Stimulated activated naive CD8-positive, alpha-beta T cell treated with anti-CD3 and anti-CD28 coated beads, Interleukin-15, Interleukin-2, amounts not matched to agents 100 ng/mL and 50 ng/mL, for 24 hours (primary cell): ENCODE data around the gene DENND5B.
"Not testable (repeated sequence)": the region's sequence is repeated elsewhere in the genome, so short reads cannot be mapped to it uniquely, and the experiment has no call there.

Experiments used
- H3K27ac Mint-ChIP-seq: one replicate; pipeline ENCODE4 v1.8.0; 2021; ENCODE audit warnings: mild to moderate bottlenecking, mixed read lengths
- H3K27me3 Mint-ChIP-seq: one replicate; pipeline ENCODE4 v1.8.0; 2021; ENCODE audit warnings: mixed read lengths
- H3K36me3 Mint-ChIP-seq: one replicate; pipeline ENCODE4 v1.8.0; 2021; ENCODE audit warnings: low read depth, mixed read lengths
- H3K4me1 Mint-ChIP-seq: one replicate; pipeline ENCODE4 v1.8.0; 2021; ENCODE audit warnings: low read depth, mixed read lengths
- H3K4me3 Mint-ChIP-seq: one replicate; pipeline ENCODE4 v1.8.0; 2021; ENCODE audit warnings: mild to moderate bottlenecking, mixed read lengths
- H3K9me3 Mint-ChIP-seq: one replicate; pipeline ENCODE4 v1.8.0; 2021; ENCODE audit warnings: mixed read lengths

Gene DENND5B

DNA sequence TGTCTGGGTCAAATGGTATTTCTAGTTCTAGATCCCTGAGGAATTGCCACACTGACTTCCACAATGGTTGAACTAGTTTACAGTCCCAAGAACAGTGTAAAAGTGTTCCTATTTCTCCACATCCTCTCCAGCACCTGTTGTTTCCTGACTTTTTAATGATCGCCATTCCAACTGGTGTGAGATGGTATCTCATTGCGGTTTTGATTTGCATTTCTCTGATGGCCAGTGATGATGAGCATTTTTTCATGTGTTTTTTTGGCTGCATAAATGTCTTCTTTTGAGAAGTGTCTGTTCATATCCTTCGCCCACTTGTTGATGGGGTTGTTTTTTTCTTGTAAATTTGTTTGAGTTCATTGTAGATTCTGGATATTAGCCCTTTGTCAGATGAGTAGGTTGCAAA lies 40.3 kb downstream of the DENND5B start:
- H3K36me3 Mint-ChIP-seq, H3K27ac Mint-ChIP-seq, H3K27me3 Mint-ChIP-seq, H3K9me3 Mint-ChIP-seq, H3K4me1 Mint-ChIP-seq, H3K4me3 Mint-ChIP-seq: not testable (repeated sequence)

DNA sequence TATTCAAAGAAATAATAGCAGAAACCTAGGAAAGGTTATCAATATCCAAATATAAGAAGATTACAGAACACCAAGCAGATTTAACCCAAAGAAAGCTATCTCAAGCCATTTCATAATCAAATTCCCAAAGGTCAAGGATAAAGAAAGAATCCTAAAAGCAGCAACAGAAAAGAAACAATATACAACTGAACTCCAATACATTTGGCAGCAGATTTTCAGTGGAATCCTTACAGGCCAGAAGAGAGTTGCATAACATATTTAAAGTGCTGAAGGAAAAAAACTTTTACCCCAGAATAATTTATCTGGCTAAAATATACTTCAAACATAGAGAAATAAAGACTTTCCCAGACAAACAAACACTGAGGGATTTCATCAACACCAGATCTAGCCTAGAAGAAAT lies 54.3 kb downstream of the DENND5B start:
- no peaks in the 10 kb centered on the region for H3K36me3 Mint-ChIP-seq
- no peak overlapping the region for H3K27ac Mint-ChIP-seq
- H3K4me1 Mint-ChIP-seq, result peaks cover 3% of the 10 kb centered on the region
- H3K9me3 Mint-ChIP-seq, result no peaks in the 10 kb centered on the region
- no peaks in the 10 kb centered on the region for H3K27me3 Mint-ChIP-seq
- H3K4me3 Mint-ChIP-seq, result no peak overlapping the region

DNA sequence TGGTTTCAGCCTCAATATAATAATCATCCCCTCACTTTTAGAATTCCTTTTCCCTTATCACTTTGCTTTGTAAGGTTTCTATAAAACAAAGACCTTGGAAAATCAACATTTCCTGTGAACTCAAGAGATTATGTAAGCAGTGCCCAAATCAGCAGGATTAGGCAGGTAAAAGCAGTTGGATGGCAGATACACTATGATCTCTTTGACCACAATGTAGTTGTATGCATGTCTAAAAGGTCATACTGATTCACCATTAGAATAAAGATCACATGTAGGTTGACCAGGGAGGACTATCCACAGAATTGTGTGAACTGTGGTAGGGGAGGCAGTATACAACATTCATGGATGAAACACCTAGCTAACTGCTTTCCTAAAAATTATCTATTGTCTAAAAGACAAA lies 57.5 kb downstream of the DENND5B start:
- no peak overlapping the region for H3K4me3 Mint-ChIP-seq
- peaks cover 3% of the 10 kb centered on the region for H3K4me1 Mint-ChIP-seq
- H3K36me3 Mint-ChIP-seq, result no peaks in the 10 kb centered on the region
- H3K27ac Mint-ChIP-seq, result no peak overlapping the region
- no peaks in the 10 kb centered on the region for H3K9me3 Mint-ChIP-seq
- peaks cover 2% of the 10 kb centered on the region for H3K27me3 Mint-ChIP-seq

DNA sequence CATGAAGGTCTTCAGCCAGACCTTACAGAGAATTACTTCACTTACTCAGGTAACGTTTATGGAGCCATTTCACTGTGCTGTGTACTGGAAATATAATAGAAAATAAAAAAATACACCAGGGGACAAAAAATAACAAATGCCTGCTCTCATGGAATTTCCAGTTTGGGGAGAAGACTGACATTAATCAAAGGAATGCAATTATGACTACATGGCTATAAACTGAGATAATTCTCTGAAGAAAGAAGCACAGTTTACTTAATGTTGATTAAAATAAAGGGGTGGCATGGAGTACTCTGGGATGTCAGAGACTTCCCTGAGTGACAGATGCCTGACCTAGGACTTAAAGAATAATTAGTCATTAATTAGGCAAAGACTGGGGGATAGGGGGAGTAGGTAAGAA lies 59.0 kb downstream of the DENND5B start:
- Mint-ChIP-seq H3K4me3 (no peak overlapping the region), H3K9me3 (no peaks in the 10 kb centered on the region), H3K4me1 (peaks cover 3% of the 10 kb centered on the region), H3K27ac (no peak overlapping the region), H3K27me3 (peaks cover 6% of the 10 kb centered on the region), H3K36me3 (no peaks in the 10 kb centered on the region)

DNA sequence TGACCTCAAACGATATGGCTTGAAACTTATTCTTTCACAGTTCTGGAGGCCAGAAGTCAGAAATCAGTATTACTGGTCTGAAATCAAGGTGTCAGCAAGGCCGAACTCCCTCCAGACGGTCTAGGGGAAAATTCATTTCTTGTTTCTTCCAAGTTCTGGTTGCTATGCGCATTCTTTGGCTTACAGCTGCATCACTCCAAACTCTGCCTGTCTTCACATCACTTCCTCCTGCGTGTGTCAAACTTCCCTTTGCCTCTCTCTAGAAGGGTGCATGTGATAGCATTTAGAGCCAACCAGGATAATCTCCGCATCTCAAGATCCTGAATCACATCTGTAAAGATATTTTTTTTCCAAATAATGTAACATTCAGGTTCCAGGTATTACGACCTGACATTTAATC lies 62.8 kb downstream of the DENND5B start:
- Mint-ChIP-seq H3K27ac (no peak overlapping the region), H3K36me3 (no peaks in the 10 kb centered on the region)

DNA sequence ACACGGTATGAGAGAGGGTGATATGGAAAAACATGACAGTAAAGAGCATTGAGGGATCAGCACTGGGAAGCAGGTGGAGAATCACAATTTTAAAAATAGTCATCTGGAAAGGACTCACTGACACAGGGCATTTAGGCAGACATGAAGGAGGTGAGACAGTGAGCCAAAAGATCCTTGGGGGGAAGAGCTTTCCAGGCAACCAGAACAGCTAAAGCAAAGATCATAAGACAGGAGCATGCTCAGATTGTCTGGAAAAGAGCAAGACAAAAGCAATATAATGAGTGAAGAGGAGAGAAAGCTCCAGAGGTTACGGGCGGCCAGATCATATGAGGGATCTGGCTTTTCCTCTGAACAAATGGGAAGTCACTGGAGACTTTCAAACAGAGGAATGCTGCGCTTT lies 63.9 kb downstream of the DENND5B start:
- Mint-ChIP-seq H3K9me3 (no peaks in the 10 kb centered on the region), H3K4me3 (no peak overlapping the region), H3K4me1 (peaks cover 9% of the 10 kb centered on the region), H3K27ac (no peak overlapping the region), H3K36me3 (no peaks in the 10 kb centered on the region), H3K27me3 (peaks cover 15% of the 10 kb centered on the region)

More for the DNA sequence above, 62.8 kb downstream of the DENND5B start:
- peaks cover 9% of the 10 kb centered on the region for H3K4me1 Mint-ChIP-seq
- no peaks in the 10 kb centered on the region for H3K9me3 Mint-ChIP-seq
- no peak overlapping the region for H3K4me3 Mint-ChIP-seq
- peaks cover 15% of the 10 kb centered on the region for H3K27me3 Mint-ChIP-seq

DNA sequence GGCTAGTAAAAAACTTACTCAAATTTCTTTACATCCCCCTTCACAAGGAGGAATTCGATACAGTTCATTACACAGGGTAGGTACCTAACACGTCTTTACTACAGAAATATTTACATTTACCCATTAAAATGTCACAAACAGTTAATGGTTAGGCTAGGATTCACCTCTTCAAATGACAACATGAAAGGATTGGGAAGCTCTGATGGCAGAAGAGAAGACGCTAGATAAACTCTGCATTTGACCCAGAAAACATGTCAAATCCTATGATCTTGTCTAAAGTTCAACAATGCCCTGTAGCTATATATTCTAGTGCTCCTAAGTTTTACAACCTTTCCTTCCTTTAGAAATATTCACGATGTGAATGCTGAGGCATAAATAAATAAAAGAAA lies 64.8 kb downstream of the DENND5B start:
- Mint-ChIP-seq H3K36me3 (no peaks in the 10 kb centered on the region), H3K4me1 (peaks cover 9% of the 10 kb centered on the region), H3K4me3 (no peak overlapping the region), H3K27me3 (peaks cover 15% of the 10 kb centered on the region), H3K27ac (no peak overlapping the region), H3K9me3 (no peaks in the 10 kb centered on the region)

DNA sequence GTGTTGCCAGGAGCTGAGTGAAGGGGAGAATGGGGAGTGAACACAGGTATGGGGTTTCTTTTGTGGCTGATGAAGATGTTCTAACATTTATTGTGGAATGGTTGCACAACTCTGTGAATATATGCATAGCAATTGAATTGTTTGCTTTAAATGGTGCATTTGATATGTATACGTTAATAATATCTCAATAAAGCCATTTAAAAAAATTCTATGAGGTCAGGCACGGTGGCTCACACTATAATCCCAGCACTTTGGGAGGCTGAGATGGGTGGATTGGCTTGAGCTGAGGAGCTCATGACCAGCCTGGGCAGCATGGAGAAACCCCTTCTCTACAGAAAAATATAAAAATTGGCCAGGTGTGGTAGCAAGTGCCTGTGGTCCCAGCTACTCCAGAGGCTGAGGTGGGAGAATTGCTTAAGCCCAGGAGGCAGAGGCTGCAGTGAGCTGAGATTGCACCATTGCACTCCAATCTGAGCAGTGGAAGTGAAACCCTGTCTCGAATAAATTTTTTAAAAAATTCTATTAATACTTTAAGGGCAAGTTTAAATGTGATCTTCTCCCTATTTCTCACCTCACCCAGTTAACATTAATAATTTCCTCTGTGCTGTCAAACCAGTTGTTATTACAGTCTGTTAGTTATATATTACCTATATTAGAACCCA lies 65.3 kb downstream of the DENND5B start:
- H3K9me3 Mint-ChIP-seq, result no peaks in the 10 kb centered on the region
- H3K27ac Mint-ChIP-seq, result no peak overlapping the region
- no peaks in the 10 kb centered on the region for H3K36me3 Mint-ChIP-seq

DNA sequence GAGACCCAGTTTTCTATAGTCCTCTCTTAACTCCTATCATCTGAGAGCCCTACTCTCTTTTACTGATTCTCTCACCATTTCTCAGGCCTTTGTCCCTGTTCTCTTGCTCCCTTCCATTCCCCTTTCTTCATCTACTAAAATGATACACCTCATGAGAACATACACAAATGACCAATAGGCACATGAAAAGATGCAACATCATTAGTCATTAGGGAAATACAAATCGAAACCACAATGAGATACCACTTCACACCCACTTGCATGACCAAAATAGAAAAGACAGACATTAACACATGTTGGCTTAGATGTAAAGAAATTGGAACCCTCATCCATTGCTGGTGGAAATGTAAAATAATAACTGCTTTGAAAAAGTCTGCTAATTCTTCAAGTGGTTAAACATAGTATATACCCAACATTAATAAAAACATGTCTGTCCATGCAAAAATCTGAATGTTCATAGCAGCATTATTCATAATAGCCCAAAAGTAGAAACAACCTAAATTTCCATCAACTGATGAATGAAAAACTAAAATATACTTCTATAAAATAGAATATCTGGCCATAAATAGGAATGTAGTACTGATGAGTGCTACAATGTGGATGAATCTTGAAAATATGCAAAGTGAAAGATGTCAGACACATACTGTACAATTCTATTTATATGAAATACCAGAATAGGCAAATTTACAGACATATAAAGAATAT lies 66.0 kb downstream of the DENND5B start:
- H3K27ac Mint-ChIP-seq, result no peak overlapping the region
- H3K36me3 Mint-ChIP-seq, result no peaks in the 10 kb centered on the region
- H3K4me1 Mint-ChIP-seq, result peaks cover 9% of the 10 kb centered on the region
- no peak overlapping the region for H3K4me3 Mint-ChIP-seq
- peaks cover 15% of the 10 kb centered on the region for H3K27me3 Mint-ChIP-seq
- H3K9me3 Mint-ChIP-seq, result no peaks in the 10 kb centered on the region

More for the DNA sequence above, 65.3 kb downstream of the DENND5B start:
- H3K27me3 Mint-ChIP-seq, result peaks cover 15% of the 10 kb centered on the region
- no peak overlapping the region for H3K4me3 Mint-ChIP-seq
- peaks cover 9% of the 10 kb centered on the region for H3K4me1 Mint-ChIP-seq

DNA sequence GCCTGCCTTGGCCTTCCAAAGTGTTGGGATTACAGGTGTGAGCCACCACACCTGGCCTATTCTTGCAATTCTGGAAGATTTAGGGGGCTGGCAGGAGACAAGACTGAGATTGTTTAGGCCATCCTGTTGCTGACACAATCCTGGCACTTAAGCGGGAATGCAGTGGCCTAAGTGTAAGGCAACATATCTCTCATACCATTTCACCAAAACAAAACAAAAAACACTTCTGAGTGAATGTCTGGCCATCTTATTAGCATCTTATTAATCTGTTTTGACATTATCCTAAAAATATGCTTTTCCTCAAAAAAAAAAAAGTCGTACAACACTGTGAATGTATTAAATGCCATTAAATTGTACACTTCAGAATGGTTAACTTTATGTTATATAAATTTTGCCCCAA lies 67.6 kb downstream of the DENND5B start:
- Mint-ChIP-seq H3K9me3 (no peaks in the 10 kb centered on the region), H3K27ac (no peak overlapping the region), H3K4me1 (peaks cover 9% of the 10 kb centered on the region), H3K4me3 (no peak overlapping the region), H3K36me3 (no peaks in the 10 kb centered on the region), H3K27me3 (peaks cover 12% of the 10 kb centered on the region)

DNA sequence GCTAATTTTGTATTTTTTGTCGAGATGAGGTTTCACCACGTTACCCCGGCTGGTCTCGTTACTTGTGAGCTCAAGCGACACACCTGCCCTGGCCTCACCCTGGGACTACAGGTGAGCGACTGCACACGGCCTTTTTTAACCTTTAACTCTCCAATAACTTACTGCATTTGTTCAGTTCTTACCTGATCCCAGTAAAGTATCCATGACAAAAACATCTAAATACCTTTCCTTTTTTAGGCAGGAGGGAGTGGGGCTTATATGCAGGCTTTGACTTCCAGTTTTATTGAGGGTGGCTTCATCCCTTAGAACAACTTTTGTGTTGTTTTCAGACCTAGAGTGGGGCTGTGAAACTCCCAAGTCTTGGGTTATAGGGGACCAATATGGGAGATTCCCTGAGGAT lies 68.3 kb downstream of the DENND5B start:
- Mint-ChIP-seq H3K4me1 (peaks cover 9% of the 10 kb centered on the region), H3K36me3 (no peaks in the 10 kb centered on the region), H3K27me3 (peaks cover 12% of the 10 kb centered on the region), H3K27ac (no peak overlapping the region), H3K4me3 (no peak overlapping the region), H3K9me3 (no peaks in the 10 kb centered on the region)

DNA sequence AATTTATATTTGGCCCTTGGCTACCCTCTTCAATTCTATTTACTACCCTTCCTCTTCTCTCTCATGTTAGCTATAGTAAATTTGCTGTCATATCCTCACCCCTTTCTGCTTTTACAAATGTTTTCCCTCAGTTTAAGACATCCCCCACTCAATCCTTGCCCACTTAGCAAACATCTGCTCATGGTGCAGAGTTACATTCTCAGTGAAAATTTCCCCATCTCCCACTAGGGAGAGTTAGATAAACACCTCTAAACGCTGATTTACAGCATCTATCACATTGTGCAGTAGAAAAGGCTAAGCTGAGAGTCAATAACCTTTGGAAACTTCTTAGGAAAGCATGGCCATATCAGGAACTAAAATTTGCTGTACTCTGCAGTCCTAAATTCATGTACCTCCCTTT lies 69.0 kb downstream of the DENND5B start:
- no peak overlapping the region for H3K4me3 Mint-ChIP-seq
- no peak overlapping the region for H3K27ac Mint-ChIP-seq
- no peaks in the 10 kb centered on the region for H3K9me3 Mint-ChIP-seq
- H3K27me3 Mint-ChIP-seq, result peaks cover 9% of the 10 kb centered on the region
- H3K4me1 Mint-ChIP-seq, result peaks cover 9% of the 10 kb centered on the region
- no peaks in the 10 kb centered on the region for H3K36me3 Mint-ChIP-seq

DNA sequence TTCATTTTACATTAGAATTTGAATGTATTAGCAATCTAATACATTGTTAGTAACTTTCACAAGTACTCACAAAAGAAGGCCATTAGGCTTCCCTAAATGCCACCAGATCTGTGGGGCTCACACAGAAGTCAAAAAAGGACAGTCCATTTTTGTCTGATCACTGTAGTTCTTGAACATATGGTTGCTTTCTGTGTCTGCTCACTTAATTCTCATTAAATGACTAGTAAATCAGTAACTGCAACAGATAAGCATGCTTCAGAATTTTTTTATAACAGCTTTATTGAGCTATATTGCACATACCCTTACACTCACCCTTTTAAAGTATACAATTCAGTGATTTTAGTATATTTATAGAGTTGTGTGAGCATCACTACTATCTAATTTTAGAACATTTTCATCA lies 71.4 kb downstream of the DENND5B start:
- Mint-ChIP-seq H3K9me3 (no peaks in the 10 kb centered on the region), H3K36me3 (no peaks in the 10 kb centered on the region), H3K4me1 (no peaks in the 10 kb centered on the region), H3K27ac (no peak overlapping the region), H3K27me3 (no peaks in the 10 kb centered on the region), H3K4me3 (no peak overlapping the region)

DNA sequence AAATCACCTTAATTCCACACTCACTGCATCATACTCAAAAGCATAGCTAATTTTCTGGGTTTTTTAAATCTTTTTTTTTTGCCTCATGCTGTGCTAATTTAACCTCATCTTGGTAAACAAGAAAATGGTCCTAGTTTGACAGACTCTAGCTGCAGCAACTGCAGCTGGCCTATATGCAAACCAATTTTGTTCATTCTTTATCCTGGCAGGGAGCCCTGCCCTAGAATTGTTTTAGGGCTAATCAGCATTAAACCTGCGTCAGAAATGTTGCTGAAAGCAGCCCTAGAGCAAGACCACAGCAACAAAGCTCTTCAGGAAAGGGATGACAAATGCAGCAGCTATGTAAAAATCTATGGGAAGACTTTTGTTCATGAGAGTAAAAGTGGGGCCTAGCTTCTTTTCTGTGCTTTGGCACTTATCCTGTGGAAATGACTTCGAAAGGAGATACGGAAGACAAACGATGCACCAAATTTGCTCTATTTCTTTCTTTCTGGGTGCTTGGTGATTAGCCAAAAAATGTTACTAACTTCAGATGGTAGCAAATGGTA lies 72.2 kb downstream of the DENND5B start:
- Mint-ChIP-seq H3K27ac (no peak overlapping the region), H3K4me3 (no peak overlapping the region), H3K27me3 (no peaks in the 10 kb centered on the region)

DNA sequence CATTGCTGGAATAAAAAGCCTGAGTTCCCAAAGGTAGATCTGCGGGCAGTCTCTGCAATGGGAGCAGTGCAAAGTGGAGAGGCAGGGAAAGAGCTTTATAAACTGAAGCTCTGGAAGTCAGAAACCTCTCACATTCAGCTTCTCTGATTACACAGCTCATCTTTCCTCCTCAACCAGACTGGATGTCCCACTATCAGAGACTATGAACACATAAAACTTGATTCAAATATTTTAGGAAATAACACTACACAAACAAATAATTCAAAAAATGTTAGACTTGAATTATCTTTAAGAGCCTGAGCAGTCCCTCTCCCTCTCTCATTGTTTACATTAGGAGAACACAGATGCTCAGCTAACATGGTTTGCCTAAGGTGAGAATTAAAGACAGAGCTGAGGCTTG lies 72.9 kb downstream of the DENND5B start:
- H3K27me3 Mint-ChIP-seq, result no peaks in the 10 kb centered on the region
- no peak overlapping the region for H3K27ac Mint-ChIP-seq
- no peak overlapping the region for H3K4me3 Mint-ChIP-seq
- H3K36me3 Mint-ChIP-seq, result no peaks in the 10 kb centered on the region
- H3K4me1 Mint-ChIP-seq, result no peaks in the 10 kb centered on the region
- H3K9me3 Mint-ChIP-seq, result no peaks in the 10 kb centered on the region

More for the DNA sequence above, 72.2 kb downstream of the DENND5B start:
- H3K4me1 Mint-ChIP-seq, result no peaks in the 10 kb centered on the region
- H3K9me3 Mint-ChIP-seq, result no peaks in the 10 kb centered on the region
- no peaks in the 10 kb centered on the region for H3K36me3 Mint-ChIP-seq

DNA sequence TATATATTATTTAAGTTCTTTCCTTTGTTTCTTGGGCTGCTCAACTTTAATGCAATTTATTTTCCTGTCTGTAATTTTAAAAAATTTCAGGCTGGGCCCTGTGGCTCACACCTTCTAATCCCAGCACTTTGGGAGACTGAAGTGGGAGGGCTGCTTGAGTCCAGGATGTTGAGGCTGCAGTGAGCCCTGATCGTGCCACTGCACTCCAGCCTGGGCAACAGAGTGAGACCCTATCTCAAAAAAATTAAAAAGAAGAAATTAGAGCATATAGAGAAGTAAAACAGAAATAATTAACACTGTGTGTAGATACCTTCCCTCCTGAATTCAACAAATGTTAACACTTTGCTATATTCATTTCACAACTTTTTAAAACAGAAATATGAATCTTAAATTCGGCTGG lies 74.2 kb downstream of the DENND5B start:
- Mint-ChIP-seq H3K4me3 (no peak overlapping the region), H3K27me3 (no peaks in the 10 kb centered on the region), H3K4me1 (no peaks in the 10 kb centered on the region), H3K27ac (no peak overlapping the region), H3K36me3 (no peaks in the 10 kb centered on the region), H3K9me3 (no peaks in the 10 kb centered on the region)
